ENCODE data around the gene LINC01488.

LINC01488 gene

DNA sequence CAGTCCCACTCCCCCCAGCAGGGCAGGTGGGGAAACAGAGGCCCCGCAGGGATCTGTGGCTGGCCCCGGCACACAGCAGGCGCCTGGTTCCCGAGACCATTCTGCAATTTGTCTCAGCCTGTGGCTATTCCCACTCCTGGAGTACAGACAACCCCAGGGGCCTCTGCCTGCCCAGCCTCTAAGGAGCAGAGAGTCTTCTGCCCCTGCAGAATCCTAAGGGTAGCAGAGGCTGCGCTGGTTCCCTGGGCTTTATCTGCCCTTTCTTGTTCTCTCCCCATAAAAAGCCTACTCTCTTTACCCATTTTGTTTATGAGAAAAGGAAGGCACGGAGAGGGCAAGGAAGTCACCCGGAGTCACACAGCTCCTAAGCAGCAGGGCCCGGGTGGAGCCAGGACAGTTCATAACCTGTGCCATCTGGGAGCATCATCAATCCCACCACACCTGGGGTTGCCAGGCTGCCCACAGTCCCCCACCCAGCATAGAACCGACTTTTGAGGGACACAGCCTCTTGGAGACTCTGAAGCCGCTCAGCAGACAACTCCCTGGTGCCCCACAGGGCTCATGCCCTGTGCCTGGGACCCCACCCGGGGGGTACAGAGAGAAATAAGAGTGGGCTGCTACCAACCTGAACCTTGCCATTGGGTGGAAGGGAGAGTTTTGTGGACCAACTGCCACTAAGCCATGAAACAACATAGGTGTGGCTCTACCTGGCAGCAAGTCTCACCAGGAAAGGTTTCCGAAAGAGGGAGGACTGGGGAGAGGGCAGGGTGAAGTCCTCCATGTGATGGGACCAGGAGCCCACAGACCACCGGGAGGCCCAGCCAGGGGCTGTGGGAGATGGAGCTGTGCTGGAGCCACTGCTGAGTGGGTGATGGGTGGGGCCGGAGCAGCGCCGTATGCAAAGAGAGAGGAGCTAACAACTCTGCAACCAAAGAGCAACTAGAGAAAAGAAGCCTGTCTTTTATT is 17.2 kb upstream of the LINC01488 start:
- no peak for DNase-seq

- DNase-seq = peak; percentile 16
These were observed 16.0 kb upstream of the LINC01488 start for GRCh38 chr11:69465236-69466000.

GRCh38 chr11:69466039-69466438 is 15.4 kb upstream of the LINC01488 start:
- DNase-seq = no peak

- DNase-seq = no peak
These were observed 14.3 kb upstream of the LINC01488 start for GRCh38 chr11:69467196-69467595.

DNA sequence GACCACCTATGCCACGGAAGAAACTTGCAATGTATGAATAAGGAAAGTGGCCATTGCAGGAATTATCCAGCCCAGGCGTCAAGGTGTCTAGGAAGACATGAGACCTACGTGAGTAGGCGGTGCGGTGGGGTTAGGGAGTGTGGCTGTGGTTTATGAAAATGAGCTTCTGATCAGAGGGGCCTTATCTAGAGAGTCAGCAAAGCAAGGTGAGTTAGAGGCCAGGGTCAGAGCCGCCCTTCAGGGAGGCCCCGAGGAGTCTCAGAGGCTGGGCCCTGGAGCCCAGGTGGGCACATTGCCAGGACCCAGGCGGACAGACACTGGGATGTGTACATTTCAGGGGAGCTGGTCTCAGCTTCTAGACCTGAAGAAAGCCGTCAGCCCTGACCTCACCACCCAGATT is 13.8 kb upstream of the LINC01488 start:
- DNase-seq = no peak

DNA sequence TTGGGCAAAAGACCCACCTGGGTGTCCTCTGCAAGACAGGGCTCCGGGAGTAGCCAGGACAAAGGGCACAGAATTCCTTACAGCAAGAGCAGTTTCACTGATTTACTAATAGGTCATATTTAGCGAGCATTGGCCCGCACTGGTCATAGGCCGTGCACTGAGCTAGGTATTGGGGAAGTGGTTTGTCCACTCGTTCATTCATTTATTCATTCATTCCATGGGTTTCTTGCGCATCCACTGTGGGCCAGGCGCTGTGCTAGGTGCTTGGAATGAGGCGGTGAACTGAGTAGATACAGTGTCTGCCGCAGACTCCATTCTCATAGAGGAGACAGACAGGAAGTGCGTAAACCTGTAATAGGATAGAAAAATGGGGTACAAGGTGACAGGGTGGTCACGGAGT is 13.2 kb upstream of the LINC01488 start:
- DNase-seq = no peak

DNA sequence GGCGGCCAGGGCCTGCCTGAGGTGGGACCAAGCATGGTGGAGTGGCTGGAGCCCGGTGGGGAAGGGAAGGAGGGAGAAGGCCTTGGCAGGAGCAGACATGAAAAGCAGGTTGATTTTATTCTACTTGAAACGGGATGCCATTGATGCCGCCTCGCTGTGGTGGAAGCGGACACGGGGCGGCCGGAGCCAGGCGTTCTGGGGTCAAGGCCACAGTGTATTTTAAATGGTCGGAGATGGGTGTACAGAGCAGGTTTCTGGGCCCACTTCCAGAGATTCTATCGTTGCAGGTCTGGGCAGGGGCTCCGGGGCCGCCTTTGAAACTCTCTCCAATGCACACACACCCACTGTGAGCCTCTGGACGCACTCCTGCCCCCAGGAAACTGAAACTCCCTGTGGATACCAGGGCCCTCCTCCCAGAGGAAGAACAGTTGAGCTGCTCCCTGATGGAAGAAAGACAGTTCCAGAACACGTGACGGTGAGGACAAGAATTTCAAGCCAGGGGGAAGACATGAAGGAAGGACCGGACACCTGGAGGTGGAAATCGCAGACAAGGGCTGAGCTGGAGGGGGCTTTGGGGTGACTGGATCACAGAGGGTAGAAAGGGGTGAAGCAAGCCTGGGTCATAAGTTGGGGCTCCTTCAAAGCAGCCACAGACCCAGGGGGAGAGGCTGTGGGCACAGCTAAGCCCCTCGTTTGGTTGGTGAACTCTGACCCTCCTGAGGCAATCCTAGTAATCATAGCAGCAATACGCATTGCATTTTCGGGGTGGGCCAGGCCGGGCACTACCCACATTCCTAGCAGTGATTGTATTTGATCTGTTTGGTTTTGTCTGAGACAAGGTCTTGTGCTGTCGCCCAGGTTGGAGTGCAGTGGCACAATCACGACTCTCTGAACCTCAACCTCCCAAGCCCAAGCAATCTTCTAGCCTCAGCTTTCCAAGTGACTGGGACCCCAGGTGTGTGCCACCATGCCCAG is 12.3 kb upstream of the LINC01488 start:
- no peak for DNase-seq

DNA sequence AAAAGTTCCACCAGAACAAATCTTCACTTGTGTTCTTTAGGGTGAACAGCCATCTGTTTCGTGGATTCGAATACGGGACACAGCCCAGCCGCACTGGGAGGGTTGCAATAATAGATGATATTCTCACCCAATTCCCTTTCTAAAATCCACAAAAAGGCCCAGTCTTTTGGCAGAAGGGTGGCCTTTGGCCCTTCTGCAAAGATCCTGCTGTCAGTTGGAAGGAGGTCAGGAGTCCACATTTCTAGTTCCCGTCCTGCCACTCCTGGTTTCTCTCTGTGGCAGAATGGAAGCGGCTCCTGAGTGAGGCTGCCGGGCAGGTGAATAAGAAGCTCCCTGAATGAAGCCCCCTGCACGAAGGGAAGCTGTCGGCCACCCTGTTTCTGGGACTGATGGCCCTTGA is 11.2 kb upstream of the LINC01488 start:
- DNase-seq = no peak

- peak; percentile 69 for DNase-seq
These were observed 10.4 kb upstream of the LINC01488 start for GRCh38 chr11:69470793-69471728.

GRCh38 chr11:69471729-69472540 is 9.5 kb upstream of the LINC01488 start:
- DNase-seq = no peak

- no peak for DNase-seq
These were observed 8.8 kb upstream of the LINC01488 start for GRCh38 chr11:69472541-69473275.

DNA sequence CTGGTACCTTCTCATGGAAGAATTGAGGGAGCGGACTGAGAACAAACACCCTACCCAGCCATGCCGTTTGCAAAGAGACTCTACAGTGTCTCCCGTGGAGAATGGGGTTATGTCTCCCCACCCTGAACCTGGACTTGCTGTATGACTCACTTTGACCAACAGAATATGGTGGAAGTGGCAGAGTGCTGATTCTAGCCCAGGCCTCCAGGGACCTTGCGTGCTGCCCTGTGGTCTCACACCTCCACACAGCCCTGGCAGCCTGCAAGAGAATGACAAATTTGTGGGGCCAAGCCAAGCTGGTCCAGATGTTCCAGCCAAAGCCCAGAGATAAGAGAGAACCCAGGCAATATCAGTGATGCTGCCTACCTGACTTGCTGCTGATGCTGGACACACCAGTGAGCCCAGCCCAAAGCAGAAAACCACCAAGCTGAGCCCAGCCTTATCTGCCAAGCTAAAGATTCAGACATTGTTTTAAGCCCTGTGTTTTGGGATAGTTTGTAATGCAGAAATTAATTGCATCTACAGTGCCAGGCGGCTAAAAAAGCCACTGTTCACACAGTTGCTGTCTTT is 8.1 kb upstream of the LINC01488 start:
- no peak for DNase-seq

DNA sequence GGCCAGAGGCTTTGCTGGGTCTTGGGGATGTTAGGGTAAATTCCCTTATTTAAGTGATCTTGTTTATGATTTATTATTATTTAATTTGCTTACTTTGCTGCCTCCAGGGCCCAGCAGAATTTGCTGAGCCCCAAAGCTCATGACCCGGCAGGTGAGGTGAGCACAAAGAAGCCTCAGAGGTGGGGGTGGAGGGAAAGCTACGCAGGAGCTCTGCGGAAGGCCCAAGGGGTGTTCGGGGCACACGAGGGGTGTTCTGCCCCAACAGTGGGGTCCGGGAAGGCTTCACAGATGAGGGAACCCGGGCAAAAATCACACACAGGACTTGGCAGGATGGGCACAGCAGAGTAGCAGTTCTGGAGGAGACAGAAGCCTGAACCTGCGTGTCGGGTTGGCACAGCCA is 6.7 kb upstream of the LINC01488 start:
- no peak for DNase-seq

DNA sequence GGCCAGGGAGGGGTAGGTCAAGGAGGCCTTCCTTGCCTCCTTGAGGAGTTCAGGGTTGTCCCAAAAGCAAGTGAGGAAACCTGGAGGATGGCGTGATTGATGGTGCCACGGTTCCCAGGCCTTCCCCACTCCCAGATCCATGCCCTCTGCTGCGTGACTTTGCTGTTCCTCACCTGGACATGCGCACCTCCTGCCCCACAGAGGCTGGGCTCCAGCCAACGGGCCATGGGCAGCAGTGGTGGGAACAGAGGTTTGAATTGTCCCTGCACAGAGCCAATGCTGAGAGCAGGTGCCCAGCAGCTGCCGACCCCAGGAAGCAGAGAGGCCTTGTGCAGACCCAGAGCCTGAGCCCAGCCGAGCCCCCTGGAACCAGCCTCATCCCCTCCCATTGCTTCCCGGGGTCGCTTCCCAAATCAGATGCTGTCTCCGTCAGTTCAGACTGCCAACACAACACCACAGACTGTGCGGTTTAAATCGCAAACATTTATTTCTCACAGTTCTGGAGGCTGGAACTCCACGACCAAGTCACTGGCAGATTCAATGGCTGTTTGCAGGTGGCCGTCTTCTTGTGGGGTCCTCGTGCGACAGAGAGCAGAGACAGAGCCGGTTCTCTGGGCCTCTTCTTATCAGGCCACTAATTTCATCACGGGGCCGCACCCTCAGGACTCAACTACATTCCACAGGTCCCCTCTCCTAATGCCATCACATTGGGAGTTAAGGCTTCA is 6.2 kb upstream of the LINC01488 start:
- DNase-seq = no peak

DNA sequence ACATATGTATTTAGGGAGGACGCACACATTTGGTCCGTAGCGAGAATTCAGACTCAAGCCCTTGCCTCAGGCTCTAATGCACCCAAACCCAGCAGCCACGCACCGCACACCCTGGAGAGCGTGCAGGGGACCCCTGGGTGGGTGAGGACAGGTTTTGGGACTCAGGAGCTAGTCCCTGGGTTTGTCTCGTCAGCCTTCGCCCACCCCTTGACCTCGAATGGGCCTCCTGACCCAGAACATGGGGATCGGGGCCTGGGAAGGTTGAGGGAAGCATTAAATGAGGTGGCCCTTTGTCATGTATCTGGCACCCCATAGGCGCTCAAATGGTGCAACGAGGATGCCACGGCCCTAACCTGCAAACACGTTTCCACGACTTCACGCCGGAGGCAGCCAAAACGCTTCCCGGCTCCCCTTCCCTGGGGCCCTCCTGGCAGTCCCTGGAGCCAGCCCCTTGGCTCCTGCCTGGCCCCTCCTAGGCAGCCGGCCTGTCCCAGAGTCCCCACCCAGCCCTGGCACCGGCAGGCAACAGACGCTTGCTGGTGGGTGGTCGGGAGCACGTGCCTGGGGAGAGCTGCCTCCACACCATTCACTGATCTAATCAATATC is 5.5 kb upstream of the LINC01488 start:
- DNase-seq = no peak

DNA sequence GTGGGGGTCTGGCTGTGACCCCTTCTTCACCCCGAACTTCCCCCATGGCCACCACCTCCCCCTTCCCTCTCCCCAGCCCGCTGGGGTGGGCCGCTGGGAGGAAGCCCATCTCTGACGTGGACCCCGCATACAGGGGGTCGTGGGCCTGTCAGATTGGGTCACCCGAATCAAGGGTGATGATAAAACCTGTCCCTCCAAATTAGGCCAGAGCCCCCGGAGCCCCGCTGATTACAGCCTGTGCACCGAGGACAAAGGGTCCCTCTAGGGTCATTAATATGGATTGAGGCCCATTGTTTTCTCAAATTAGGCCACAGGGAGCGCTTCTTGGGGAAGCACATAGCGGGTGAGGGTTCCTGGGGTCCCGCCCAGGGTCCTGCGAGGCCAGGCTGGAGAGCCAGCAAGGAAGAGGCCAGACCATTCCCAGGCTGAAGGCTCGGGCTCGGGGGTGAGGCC is 4.9 kb upstream of the LINC01488 start:
- DNase-seq = no peak

DNA sequence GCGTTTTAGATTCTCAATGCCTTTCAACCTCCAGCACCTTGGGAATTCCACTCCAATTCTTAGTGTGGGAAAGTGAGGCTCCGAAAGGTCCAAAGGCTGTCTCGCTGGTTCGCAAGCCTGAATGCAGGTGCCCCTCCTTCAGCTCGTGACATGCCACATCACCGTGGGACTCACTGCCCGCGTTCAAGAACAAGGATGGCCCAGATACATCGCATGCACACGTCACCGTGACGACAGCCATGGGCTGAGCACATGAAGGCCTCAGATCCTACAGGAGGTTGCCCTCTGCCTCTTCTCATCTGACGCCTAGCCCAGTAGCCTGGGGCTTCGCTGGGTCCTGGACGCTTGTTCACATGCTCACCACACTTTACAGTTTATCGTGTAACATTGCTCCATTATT is 4.4 kb upstream of the LINC01488 start:
- DNase-seq = no peak
